Nephron (organoid): ENCODE results near the gene TRPM7.
"Not testable (repeated sequence)": the region's sequence is repeated elsewhere in the genome, so short reads cannot be mapped to it uniquely, and the experiment has no call there.

Source experiments
- H3K27ac Mint-ChIP-seq, 3 experiments: 2 replicates each; pipeline ENCODE4 v1.8.0; 2020; ENCODE audit warnings: mixed read lengths in 3 of 3, mild to moderate bottlenecking in 2 of 3, moderate library complexity in 1 of 3
- H3K27me3 Mint-ChIP-seq: 2 replicates; pipeline ENCODE4 v1.8.0; 2021; ENCODE audit warnings: low read depth, mild to moderate bottlenecking, moderate library complexity, mixed read lengths
- H3K36me3 Mint-ChIP-seq: 2 replicates; pipeline ENCODE4 v1.8.0; 2020; ENCODE audit warnings: low read depth, mixed read lengths
- H3K4me1 Mint-ChIP-seq: 2 replicates; pipeline ENCODE4 v1.8.0; 2020; ENCODE audit warnings: mixed read lengths
- H3K4me3 Mint-ChIP-seq, 3 experiments: 2 replicates each; pipeline ENCODE4 v1.8.0; 2020; ENCODE audit warnings: mild to moderate bottlenecking in 3 of 3, mixed read lengths in 3 of 3, moderate library complexity in 2 of 3
- H3K9me3 Mint-ChIP-seq: 2 replicates; pipeline ENCODE4 v1.8.0; 2020; ENCODE audit warnings: mixed read lengths
- TF ChIP-seq, protein P1 (sequence below), 3 experiments: fragments of 200-600 bp; sonication (generic); IDR thresholded peaks; one replicate each; pipeline ENCODE4 v1.5.0; 2021; ENCODE audit warnings: antibody characterized with exemption in 3 of 3; ENCODE audit not compliant: unreplicated experiment in 3 of 3

Gene TRPM7

GRCh38 chr15:50624616-50625168 is 61.9 kb downstream of the TRPM7 start:
- H3K4me3 Mint-ChIP-seq, result no peak overlapping the region

DNA sequence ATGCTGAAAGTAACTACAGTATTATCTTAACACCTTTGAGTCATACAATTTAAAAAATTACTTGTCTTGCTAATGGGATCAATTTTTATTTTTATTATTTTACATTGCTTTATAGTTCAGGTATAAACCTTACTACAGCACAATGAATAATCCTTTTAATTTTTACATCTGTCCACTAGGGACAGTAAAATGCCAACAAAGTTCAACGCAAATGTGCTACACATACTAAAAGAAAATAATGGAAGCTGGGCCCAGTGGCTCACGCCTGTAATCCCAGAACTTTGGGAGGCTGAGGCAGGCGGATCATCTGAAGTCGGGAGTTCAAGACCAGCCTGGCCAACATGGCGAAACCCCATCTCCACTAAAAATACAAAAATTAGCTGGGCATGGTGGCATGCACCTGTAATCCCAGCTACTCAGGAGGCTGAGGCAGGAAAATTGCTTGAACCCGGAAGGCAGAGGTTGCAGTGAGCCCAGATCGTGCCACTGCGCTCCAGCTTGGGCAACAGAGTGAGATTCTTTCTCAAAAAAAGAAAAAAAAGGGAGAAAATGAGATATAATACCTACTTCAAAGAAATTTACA is 64.1 kb downstream of the TRPM7 start:
- H3K36me3 Mint-ChIP-seq, result peaks cover 47% of the 10 kb centered on the region
- not testable (repeated sequence) for H3K27ac Mint-ChIP-seq, H3K4me3 Mint-ChIP-seq, H3K4me1 Mint-ChIP-seq, H3K9me3 Mint-ChIP-seq, H3K27me3 Mint-ChIP-seq
- TF ChIP-seq, protein P1, sequence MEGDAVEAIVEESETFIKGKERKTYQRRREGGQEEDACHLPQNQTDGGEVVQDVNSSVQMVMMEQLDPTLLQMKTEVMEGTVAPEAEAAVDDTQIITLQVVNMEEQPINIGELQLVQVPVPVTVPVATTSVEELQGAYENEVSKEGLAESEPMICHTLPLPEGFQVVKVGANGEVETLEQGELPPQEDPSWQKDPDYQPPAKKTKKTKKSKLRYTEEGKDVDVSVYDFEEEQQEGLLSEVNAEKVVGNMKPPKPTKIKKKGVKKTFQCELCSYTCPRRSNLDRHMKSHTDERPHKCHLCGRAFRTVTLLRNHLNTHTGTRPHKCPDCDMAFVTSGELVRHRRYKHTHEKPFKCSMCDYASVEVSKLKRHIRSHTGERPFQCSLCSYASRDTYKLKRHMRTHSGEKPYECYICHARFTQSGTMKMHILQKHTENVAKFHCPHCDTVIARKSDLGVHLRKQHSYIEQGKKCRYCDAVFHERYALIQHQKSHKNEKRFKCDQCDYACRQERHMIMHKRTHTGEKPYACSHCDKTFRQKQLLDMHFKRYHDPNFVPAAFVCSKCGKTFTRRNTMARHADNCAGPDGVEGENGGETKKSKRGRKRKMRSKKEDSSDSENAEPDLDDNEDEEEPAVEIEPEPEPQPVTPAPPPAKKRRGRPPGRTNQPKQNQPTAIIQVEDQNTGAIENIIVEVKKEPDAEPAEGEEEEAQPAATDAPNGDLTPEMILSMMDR (IDR thresholded peaks at IDR 0.05; ENCODE audit: unreplicated experiment in 3 of 3), result peak; percentile 48 to 52 (median 51)

More at GRCh38 chr15:50624616-50625168, 61.9 kb downstream of the TRPM7 start:
- no peaks in the 10 kb centered on the region for H3K27me3 Mint-ChIP-seq
- peaks cover 4% of the 10 kb centered on the region for H3K4me1 Mint-ChIP-seq
- H3K27ac Mint-ChIP-seq, result peak overlapping the region; percentile 73 to 95 (median 87)
- H3K9me3 Mint-ChIP-seq, result no peaks in the 10 kb centered on the region
- TF ChIP-seq, protein P1 (IDR thresholded peaks at IDR 0.05; ENCODE audit: unreplicated experiment in 3 of 3), result no peak
- peaks cover 57% of the 10 kb centered on the region for H3K36me3 Mint-ChIP-seq

DNA sequence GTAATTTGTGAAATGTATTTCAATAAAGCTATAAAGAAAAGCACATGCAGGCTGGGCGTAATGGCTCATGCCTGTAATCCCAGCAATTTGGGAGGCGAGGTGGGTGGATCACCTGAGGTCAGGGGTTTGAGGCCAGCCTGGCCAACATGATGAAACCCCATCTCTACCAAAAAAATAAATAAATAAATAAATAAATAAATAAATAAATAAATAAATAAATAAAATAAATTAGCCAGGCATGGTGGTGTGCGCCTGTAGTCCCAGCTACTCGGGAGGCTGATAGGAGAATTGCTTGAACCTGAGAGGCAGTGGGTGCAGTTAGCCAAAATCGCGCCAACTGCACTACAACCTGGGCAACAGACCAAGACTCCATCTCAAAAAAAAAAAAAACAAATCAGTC is 69.6 kb downstream of the TRPM7 start:
- peaks cover 47% of the 10 kb centered on the region for H3K36me3 Mint-ChIP-seq
- H3K27ac Mint-ChIP-seq, H3K4me1 Mint-ChIP-seq, H3K27me3 Mint-ChIP-seq, H3K9me3 Mint-ChIP-seq, H3K4me3 Mint-ChIP-seq: not testable (repeated sequence)

- not testable (repeated sequence) for H3K4me3 Mint-ChIP-seq, H3K4me1 Mint-ChIP-seq, H3K9me3 Mint-ChIP-seq, H3K27ac Mint-ChIP-seq, H3K27me3 Mint-ChIP-seq
- peaks cover 48% of the 10 kb centered on the region for H3K36me3 Mint-ChIP-seq
These were observed 70.0 kb downstream of the TRPM7 start for GRCh38 chr15:50616554-50616953.

GRCh38 chr15:50613600-50613999 is 73.0 kb downstream of the TRPM7 start:
- no peaks in the 10 kb centered on the region for H3K4me1 Mint-ChIP-seq
- H3K36me3 Mint-ChIP-seq, result peaks cover 52% of the 10 kb centered on the region
- H3K9me3 Mint-ChIP-seq, result no peaks in the 10 kb centered on the region
- no peak overlapping the region for H3K27ac Mint-ChIP-seq
- no peak overlapping the region for H3K4me3 Mint-ChIP-seq
- no peaks in the 10 kb centered on the region for H3K27me3 Mint-ChIP-seq
- TF ChIP-seq, protein P1 (IDR thresholded peaks at IDR 0.05; ENCODE audit: unreplicated experiment in 3 of 3), result no peak

DNA sequence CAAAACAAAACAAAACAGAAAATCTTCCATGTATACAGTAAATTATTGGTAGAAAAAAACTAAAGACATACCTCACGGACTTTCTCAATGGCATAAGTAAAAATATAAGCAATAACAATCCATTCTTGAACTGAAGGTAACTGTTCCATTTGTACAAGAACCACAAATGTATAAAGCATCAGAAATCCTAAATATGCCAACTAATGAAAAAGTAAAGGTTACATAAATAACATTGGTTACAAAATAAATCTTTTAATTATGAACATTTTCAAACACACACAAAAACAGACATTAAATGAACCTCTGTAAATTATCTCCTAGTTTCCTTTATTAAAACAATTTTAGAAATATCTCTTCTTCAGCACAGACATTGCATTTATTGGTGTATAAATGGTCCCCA is 79.5 kb downstream of the TRPM7 start:
- H3K36me3 Mint-ChIP-seq, result peaks cover 77% of the 10 kb centered on the region
- H3K9me3 Mint-ChIP-seq, result peaks cover 3% of the 10 kb centered on the region
- H3K4me1 Mint-ChIP-seq, result no peaks in the 10 kb centered on the region
- peak overlapping the region in 1 of 3 experiments; percentile 9 for H3K27ac Mint-ChIP-seq
- H3K4me3 Mint-ChIP-seq, result no peak overlapping the region
- H3K27me3 Mint-ChIP-seq, result no peaks in the 10 kb centered on the region
- TF ChIP-seq, protein P1 (IDR thresholded peaks at IDR 0.05; ENCODE audit: unreplicated experiment in 3 of 3), result no peak

- peaks cover 67% of the 10 kb centered on the region for H3K36me3 Mint-ChIP-seq
- no peak overlapping the region for H3K27ac Mint-ChIP-seq
- H3K9me3 Mint-ChIP-seq, result peaks cover 3% of the 10 kb centered on the region
- TF ChIP-seq, protein P1 (IDR thresholded peaks at IDR 0.05; ENCODE audit: unreplicated experiment in 3 of 3), result no peak
- H3K4me3 Mint-ChIP-seq, result no peak overlapping the region
- H3K27me3 Mint-ChIP-seq, result no peaks in the 10 kb centered on the region
- H3K4me1 Mint-ChIP-seq, result no peaks in the 10 kb centered on the region
These were observed 81.1 kb downstream of the TRPM7 start for GRCh38 chr15:50605462-50605861.

- not testable (repeated sequence) for H3K27ac Mint-ChIP-seq, H3K9me3 Mint-ChIP-seq, H3K4me1 Mint-ChIP-seq, H3K27me3 Mint-ChIP-seq, H3K4me3 Mint-ChIP-seq
- peaks cover 72% of the 10 kb centered on the region for H3K36me3 Mint-ChIP-seq
These were observed 84.6 kb downstream of the TRPM7 start for GRCh38 chr15:50602028-50602427.
